Pancreas (tissue), 10 donors: ENCODE results near the gene LEAP2. TPM values are rescaled to one million over a fixed set of nuclear protein-coding genes. Genes with fewer than 3 reads are reported as not detected.
A peak's percentile ranks its signal among the peaks of the same experiment; 100 is the strongest.

ENCODE experiments used
- ATAC-seq, 4 donors: fragments of 200-7000 bp; cut with Tn5 transposase; one replicate each; pipeline versions ENCODE4 v1.8.0 to v1.9.1; 2020; ENCODE audit warnings: mild to moderate bottlenecking in 4 of 4, moderate library complexity in 4 of 4
- DNase-seq, 6 donors: peaks; one replicate each; pipeline ENCODE4 v3.0.0-alpha.2; 2020
- FAIRE-seq: peaks from 2 replicates; lab custom pipeline; 2012; peaks lifted over from hg19 to GRCh38; lab: Jason Lieb, UNC
- H3K27ac ChIP-seq, 4 donors: fragments of 200-600 bp; sonication (generic); 1 replicate in 3 of 4; 2 replicates in 1 of 4; pipeline versions ENCODE4 v1.5.0 to v1.8.0; 2020
- H3K27me3 ChIP-seq, 4 donors: fragments of 200-600 bp; one replicate each; pipeline ENCODE4 v1.8.0; 2021
- H3K36me3 ChIP-seq, 3 donors: fragments of 200-600 bp; sonication (generic) in 1 of 3; one replicate each; pipeline versions ENCODE4 v1.5.0 to v1.8.0; 2020 to 2021
- H3K4me1 ChIP-seq, 3 donors: fragments of 200-600 bp; one replicate each; pipeline ENCODE4 v1.8.0; 2021
- H3K4me3 ChIP-seq, 4 donors: fragments of 200-600 bp; sonication (generic) in 2 of 4; one replicate each; pipeline versions ENCODE4 v1.5.0 to v1.8.0; 2020 to 2021
- H3K9me3 ChIP-seq, 4 donors: fragments of 200-600 bp; one replicate each; pipeline ENCODE4 v1.8.0; 2021
- WGBS, 2 donors: extraction: QIAGEN DNeasy Blood & Tissue Kit; methylation state at CpG; one replicate each; pipeline ENCODE4 v1.1.7; 2013; 5-methylcytosine and 5-hydroxymethylcytosine counted together
- intact Hi-C, 3 donors: fragments of 100-400 bp; cut with DNase I; formaldehyde crosslinking; loops; one replicate each; pipeline versions ENCODE4 v1.11.1 to v1.14.2; 2022
- polyA plus RNA-seq, 2 donors: library from polyadenylated mRNA; stranded (reverse); fragments of 200-250 nt; gene quantifications; one replicate each; pipeline ENCODE4 v1.2.3, GENCODE V29; 2013
- total RNA-seq, 6 donors: library from RNA; stranded (reverse); fragmentation: NEBNext Ultra II Directional in 4 of 6; extraction: Animal tissue kit (Norgen Biotek cat#: 25700) in 4 of 6; gene quantifications; one replicate each; pipeline versions ENCODE4 v1.2.1 to v1.2.4, GENCODE V29; 2021 to 2023
- TF ChIP-seq, protein P1 (sequence below), 4 donors: fragments of 200-600 bp; sonication (generic) in 3 of 4; IDR thresholded peaks; one replicate each; pipeline versions ENCODE4 v1.5.0 to v1.8.0; 2021; ENCODE audit warnings: antibody characterized with exemption in 4 of 4
- donor health status: healthy with polysubstance abuse.
- donor health status: DM: no; HTN: no; CAD: no; lungs with moderate emphysema.
- donor health status: DM: no; HTN: no; CAD: no.
- donor health status: control.
- donor health status: control.
- donor health status: Bipolar disorder and iron deficiency.
- donor health status: DM: yes; HTN: yes; CAD: no.
- donor health status: DM: no; HTN: no; CAD: no.
- donor health status: DM: no; HTN: no; CAD: no.
- donor health status: DM: yes; HTN: yes; CAD: no.

Gene LEAP2
- total and polyA plus RNA-seq, 8 donors: 0.55 to 3.9 (median 1.4) TPM

DNA sequence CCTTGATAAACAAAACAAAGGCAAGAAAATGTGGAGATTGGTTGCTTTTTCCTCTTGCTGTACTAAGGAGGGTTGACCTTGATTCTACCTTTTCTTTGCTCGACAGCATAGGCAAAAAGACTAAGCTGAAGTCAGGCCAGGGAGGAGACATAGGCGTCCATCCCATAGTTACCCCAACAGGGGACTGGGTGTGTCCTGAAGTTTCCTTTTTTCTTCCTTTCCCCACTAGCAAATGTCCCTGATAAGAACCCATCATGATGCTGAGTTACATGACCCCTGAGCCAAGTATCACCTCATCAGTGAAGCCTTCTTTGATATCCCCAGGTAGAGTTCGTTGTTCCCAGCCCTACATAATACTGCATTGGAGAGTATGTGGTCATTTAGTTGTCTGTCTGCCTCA is 33.2 kb upstream of the LEAP2 start:
- 81 to 82% methylated on average over 3 of the region's 3 CpGs for WGBS, 2 donors
- peak overlapping the region in 2 of 4 donors; percentile 30 to 35 for H3K27ac ChIP-seq
- TF ChIP-seq, protein P1, sequence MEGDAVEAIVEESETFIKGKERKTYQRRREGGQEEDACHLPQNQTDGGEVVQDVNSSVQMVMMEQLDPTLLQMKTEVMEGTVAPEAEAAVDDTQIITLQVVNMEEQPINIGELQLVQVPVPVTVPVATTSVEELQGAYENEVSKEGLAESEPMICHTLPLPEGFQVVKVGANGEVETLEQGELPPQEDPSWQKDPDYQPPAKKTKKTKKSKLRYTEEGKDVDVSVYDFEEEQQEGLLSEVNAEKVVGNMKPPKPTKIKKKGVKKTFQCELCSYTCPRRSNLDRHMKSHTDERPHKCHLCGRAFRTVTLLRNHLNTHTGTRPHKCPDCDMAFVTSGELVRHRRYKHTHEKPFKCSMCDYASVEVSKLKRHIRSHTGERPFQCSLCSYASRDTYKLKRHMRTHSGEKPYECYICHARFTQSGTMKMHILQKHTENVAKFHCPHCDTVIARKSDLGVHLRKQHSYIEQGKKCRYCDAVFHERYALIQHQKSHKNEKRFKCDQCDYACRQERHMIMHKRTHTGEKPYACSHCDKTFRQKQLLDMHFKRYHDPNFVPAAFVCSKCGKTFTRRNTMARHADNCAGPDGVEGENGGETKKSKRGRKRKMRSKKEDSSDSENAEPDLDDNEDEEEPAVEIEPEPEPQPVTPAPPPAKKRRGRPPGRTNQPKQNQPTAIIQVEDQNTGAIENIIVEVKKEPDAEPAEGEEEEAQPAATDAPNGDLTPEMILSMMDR (IDR thresholded peaks at IDR 0.05): no peak
- DNase-seq: no peak
- H3K36me3 ChIP-seq: no peaks in the 10 kb centered on the region
- ATAC-seq: no peak
- H3K27me3 ChIP-seq: no peaks in the 10 kb centered on the region
- FAIRE-seq: no peak
- H3K9me3 ChIP-seq: no peaks in the 10 kb centered on the region
- intact Hi-C loops: no loop called here
- no peaks in the 10 kb centered on the region for H3K4me1 ChIP-seq
- no peak overlapping the region for H3K4me3 ChIP-seq

DNA sequence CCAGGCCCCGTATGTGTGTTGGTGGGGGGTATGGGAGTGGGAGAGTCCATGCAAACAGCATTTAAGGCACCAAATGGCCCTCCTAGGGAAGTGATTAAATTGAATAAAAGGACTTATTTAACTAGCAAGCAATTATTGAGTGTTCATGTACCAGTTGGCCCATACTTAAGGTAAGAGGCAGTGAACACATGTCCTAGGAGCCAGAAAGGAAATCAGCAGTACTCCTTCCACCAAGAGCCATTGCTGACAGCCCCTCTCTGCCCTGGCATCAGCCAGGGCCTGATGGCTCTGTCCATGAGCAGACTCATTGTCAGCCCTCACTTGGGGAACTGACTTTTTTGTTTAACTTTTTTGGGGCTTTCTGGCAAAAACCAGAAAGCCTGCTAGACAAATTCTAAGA is 32.6 kb upstream of the LEAP2 start:
- DNase-seq: no peak
- H3K4me1 ChIP-seq: no peaks in the 10 kb centered on the region
- TF ChIP-seq, protein P1 (IDR thresholded peaks at IDR 0.05): no peak
- H3K9me3 ChIP-seq: no peaks in the 10 kb centered on the region
- intact Hi-C loops: no loop called here
- H3K4me3 ChIP-seq: no peak overlapping the region
- no peaks in the 10 kb centered on the region for H3K36me3 ChIP-seq
- WGBS, 2 donors: 17 to 46% methylated on average over 1 of the region's 1 CpG
- no peaks in the 10 kb centered on the region for H3K27me3 ChIP-seq
- no peak for FAIRE-seq
- no peak overlapping the region for H3K27ac ChIP-seq
- no peak for ATAC-seq

DNA sequence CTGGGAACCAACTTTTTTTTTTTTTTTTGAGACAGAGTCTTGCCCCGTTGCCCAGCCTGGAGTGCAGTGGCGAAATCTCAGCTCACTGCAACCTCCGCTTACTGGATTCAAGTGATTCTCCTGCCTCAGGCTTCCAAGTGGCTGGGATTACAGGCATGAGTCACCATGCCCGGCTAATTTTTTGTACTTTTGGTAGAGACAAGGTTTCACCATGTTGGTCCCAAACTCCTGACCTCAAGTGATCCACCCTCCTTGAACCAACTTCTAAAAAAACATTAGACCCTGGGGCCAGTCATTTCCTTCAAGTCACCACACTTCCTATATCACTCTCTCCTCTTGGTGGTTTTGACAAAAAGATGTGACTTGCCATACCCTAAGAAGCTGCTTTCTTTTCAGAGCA is 32.2 kb upstream of the LEAP2 start:
- no peaks in the 10 kb centered on the region for H3K36me3 ChIP-seq
- TF ChIP-seq, protein P1 (IDR thresholded peaks at IDR 0.05): no peak
- no peak overlapping the region for H3K27ac ChIP-seq
- no peak for DNase-seq
- ATAC-seq: no peak
- intact Hi-C loops: no loop called here
- 94 to 95% methylated on average over 4 of the region's 4 CpGs for WGBS, 2 donors
- H3K4me3 ChIP-seq: no peak overlapping the region
- no peaks in the 10 kb centered on the region for H3K27me3 ChIP-seq
- FAIRE-seq: no peak
- no peaks in the 10 kb centered on the region for H3K4me1 ChIP-seq
- H3K9me3 ChIP-seq: no peaks in the 10 kb centered on the region

DNA sequence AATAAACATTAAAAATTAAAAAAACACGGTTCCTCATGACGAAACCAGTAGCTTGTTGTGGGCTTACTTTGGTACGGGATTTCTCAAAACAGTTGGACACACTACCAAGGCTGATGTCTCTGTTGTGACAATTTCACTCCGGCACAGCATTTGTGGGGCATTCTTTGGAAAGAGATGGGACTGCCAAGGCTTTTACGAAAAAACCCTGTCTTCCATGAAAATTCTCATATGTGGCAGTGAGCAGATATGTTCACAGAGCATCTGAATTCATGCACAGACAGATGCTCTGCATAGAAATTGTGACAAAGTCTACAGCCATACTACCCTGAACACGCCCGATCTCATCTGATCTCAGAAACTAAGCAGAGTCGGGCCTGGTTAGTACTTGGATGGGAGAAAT is 25.2 kb upstream of the LEAP2 start:
- no peak overlapping the region for H3K27ac ChIP-seq
- intact Hi-C loops: no loop called here
- no peak overlapping the region for H3K4me3 ChIP-seq
- H3K36me3 ChIP-seq: no peaks in the 10 kb centered on the region
- no peaks in the 10 kb centered on the region for H3K9me3 ChIP-seq
- FAIRE-seq (no peak), ATAC-seq (no peak), DNase-seq (no peak)
- TF ChIP-seq, protein P1 (IDR thresholded peaks at IDR 0.05): no peak
- 84 to 93% methylated on average over 8 of the region's 8 CpGs for WGBS, 2 donors
- peaks cover 0 to 13% (median 6%) of the 10 kb centered on the region in 3 donors for H3K4me1 ChIP-seq
- no peaks in the 10 kb centered on the region for H3K27me3 ChIP-seq

DNA sequence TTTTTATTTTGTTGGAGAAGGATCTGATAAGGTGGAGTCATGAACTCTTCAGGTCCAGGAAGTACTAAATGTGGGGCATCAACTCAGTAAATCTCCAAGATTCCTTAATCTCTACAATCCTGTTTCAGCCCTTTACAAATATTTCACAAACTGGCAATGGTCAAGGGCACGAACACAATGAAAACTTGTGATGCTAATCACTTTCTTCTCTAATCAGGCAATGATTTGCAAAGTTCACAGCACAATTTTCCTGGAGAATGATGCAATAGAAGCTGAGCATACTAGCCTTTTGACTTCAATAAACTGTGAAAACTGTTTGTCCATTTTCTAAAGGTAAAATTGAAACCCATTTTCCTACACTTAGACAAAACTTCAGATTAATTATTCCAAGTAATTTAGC is 24.1 kb upstream of the LEAP2 start:
- Histone ChIP-seq H3K27ac (peak overlapping the region in 2 of 4 donors; percentile 19 to 64), H3K4me3 (no peak overlapping the region), H3K27me3 (no peaks in the 10 kb centered on the region), H3K4me1 (peaks cover 0 to 18% (median 17%) of the 10 kb centered on the region in 3 donors), H3K9me3 (no peaks in the 10 kb centered on the region), H3K36me3 (no peaks in the 10 kb centered on the region)
- ATAC-seq: peak; percentile 19 to 32 (median 30)
- intact Hi-C loops: no loop called here
- DNase-seq: no peak
- no peak for FAIRE-seq
- TF ChIP-seq, protein P1 (IDR thresholded peaks at IDR 0.05): no peak
- 14 to 17% methylated on average over 1 of the region's 1 CpG for WGBS, 2 donors
